Trophoblast cell (in vitro differentiated cells and primary cell): Measurements from ENCODE around the gene AP4M1.
A peak's percentile ranks its signal among the peaks of the same experiment; 100 is the strongest.

Source experiments
- DNase-seq, 2 donors: peaks; one replicate each; pipeline ENCODE4 v3.0.0-alpha.2; 2016
- H2AFZ ChIP-seq: 2 replicates; pipeline ENCODE4 v1.6.1; 2013; ENCODE audit warnings: low read length, moderate library complexity, mild to moderate bottlenecking; ENCODE audit not compliant: insufficient read depth, poor library complexity
- H2AK5ac ChIP-seq: 2 replicates; pipeline ENCODE4 v1.6.1; 2013; ENCODE audit warnings: mild to moderate bottlenecking, low read length
- H2BK120ac ChIP-seq: 2 replicates; pipeline ENCODE4 v1.6.1; 2013; ENCODE audit warnings: low read length, mild to moderate bottlenecking, moderate library complexity; ENCODE audit not compliant: insufficient read depth, poor library complexity
- H2BK12ac ChIP-seq: 2 replicates; pipeline ENCODE4 v1.6.1; 2013; ENCODE audit warnings: mild to moderate bottlenecking, low read length, moderate library complexity
- H2BK5ac ChIP-seq: 2 replicates; pipeline ENCODE4 v1.6.1; 2013; ENCODE audit warnings: low read length, low read depth, moderate library complexity, mild to moderate bottlenecking; ENCODE audit not compliant: poor library complexity
- H3K14ac ChIP-seq: 2 replicates; pipeline ENCODE4 v1.6.1; 2013; ENCODE audit warnings: mild to moderate bottlenecking, low read length
- H3K18ac ChIP-seq: 2 replicates; pipeline ENCODE4 v1.6.1; 2013; ENCODE audit warnings: mild to moderate bottlenecking, low read length
- H3K23ac ChIP-seq: 2 replicates; pipeline ENCODE4 v1.6.1; 2013; ENCODE audit warnings: low read length
- H3K27ac ChIP-seq: 2 replicates; pipeline ENCODE4 v1.5.1; 2013; ENCODE audit warnings: low read depth, mild to moderate bottlenecking, inconsistent platforms, low read length, moderate library complexity
- H3K27me3 ChIP-seq: 2 replicates; pipeline ENCODE4 v1.6.1; 2013; ENCODE audit warnings: inconsistent platforms, mild to moderate bottlenecking, low read length, moderate library complexity; ENCODE audit not compliant: insufficient read depth
- H3K36me3 ChIP-seq, 2 experiments: 1 replicate in 1 of 2; 2 replicates in 1 of 2; pipeline ENCODE4 v1.6.1; 2013; ENCODE audit warnings: low read length in 2 of 2, mild to moderate bottlenecking in 2 of 2, moderate library complexity in 1 of 2; ENCODE audit not compliant: insufficient read depth in 2 of 2, control insufficient read depth in 1 of 2
- H3K4ac ChIP-seq: 2 replicates; pipeline ENCODE4 v1.6.1; 2013; ENCODE audit warnings: low read depth, mild to moderate bottlenecking, low read length, moderate library complexity
- H3K4me1 ChIP-seq, 2 experiments: 1 replicate in 1 of 2; 2 replicates in 1 of 2; pipeline ENCODE4 v1.6.1; 2013; ENCODE audit warnings: low read length in 2 of 2, mild to moderate bottlenecking in 2 of 2, moderate library complexity in 1 of 2; ENCODE audit not compliant: insufficient read depth in 2 of 2, control insufficient read depth in 1 of 2
- H3K4me2 ChIP-seq: 2 replicates; pipeline ENCODE4 v1.6.1; 2013; ENCODE audit warnings: inconsistent platforms, mild to moderate bottlenecking, low read length, moderate library complexity
- H3K4me3 ChIP-seq: 2 replicates; pipeline ENCODE4 v1.5.1; 2013; ENCODE audit warnings: mild to moderate bottlenecking, low read depth, low read length, inconsistent platforms
- H3K79me1 ChIP-seq: one replicate; pipeline ENCODE4 v1.6.1; 2013; ENCODE audit warnings: low read length
- H3K79me2 ChIP-seq: 2 replicates; pipeline ENCODE4 v1.6.1; 2013; ENCODE audit warnings: low read length, mild to moderate bottlenecking; ENCODE audit not compliant: control insufficient read depth, insufficient read depth, poor library complexity
- H3K9ac ChIP-seq: 2 replicates; pipeline ENCODE4 v1.6.1; 2013; ENCODE audit warnings: mild to moderate bottlenecking, low read length
- H3K9me3 ChIP-seq: 2 replicates; pipeline ENCODE4 v1.6.1; 2013; ENCODE audit warnings: low read depth, mild to moderate bottlenecking, control low read depth, inconsistent platforms, low read length; ENCODE audit not compliant: insufficient read depth
- H4K12ac ChIP-seq: 2 replicates; pipeline ENCODE4 v1.6.1; 2013; ENCODE audit warnings: low read depth, mild to moderate bottlenecking, low read length, moderate library complexity
- H4K8ac ChIP-seq: 2 replicates; pipeline ENCODE4 v1.6.1; 2013; ENCODE audit warnings: low read depth, mild to moderate bottlenecking, low read length, moderate library complexity
- H4K91ac ChIP-seq: one replicate; pipeline ENCODE4 v1.6.1; 2013; ENCODE audit warnings: low read depth, mild to moderate bottlenecking, low read length, moderate library complexity
- WGBS: extraction: QIAGEN DNeasy Blood & Tissue Kit; methylation state at CpG from one replicate; pipeline ENCODE4 v1.1.7; 2013; ENCODE audit warnings: missing lambda C conversion rate; ENCODE audit not compliant: insufficient read length, insufficient coverage; ENCODE audit errors: extremely low coverage; 5-methylcytosine and 5-hydroxymethylcytosine counted together

The AP4M1 gene

DNA sequence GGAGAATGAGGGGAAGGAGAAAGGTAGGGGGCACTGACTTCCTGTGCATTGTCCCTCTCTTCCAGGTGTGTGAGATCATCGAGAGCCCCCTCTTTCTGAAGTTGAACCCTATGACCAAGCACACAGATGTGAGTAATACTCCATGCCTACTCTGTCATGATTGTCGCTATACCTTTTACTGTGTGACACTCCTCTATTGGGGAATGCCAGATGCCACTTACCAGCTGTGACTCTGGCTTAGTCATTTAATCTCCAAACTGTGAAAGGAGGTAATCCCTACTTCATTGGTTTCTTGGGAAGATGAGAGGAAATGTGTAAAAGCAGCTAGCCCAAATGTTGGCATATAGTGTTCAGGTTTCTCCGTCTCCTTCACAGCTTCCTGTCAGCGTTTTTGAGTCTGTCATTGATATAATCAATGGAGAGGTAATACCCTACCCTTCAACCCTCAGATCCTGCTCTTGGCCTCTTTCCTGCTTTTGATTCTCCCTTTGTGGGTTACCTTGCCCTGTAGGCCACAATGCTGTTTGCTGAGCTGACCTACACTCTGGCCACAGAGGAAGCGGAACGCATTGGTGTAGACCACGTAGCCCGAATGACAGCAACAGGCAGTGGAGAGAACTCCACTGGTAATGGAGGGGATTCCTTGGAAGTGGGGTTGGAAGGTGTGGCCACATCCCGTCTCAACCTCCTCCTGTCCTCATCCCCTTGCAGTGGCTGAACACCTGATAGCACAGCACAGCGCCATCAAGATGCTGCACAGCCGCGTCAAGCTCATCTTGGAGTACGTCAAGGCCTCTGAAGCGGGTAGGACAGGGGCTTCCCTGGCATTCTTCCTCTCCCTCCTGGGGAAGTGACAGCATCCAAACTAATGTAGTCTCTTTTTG, 10.7 kb upstream of the AP4M1 start:
- Histone ChIP-seq H2BK5ac (no peak overlapping the region), H2AFZ (no peak overlapping the region), H2AK5ac (no peak overlapping the region), H3K9me3 (no peaks in the 10 kb centered on the region), H3K23ac (peak overlapping the region; percentile 43), H3K79me1 (peaks cover 17% of the 10 kb centered on the region), H4K12ac (no peak overlapping the region), H4K91ac (no peak overlapping the region), H3K36me3 (peaks cover 45 to 54% of the 10 kb centered on the region in 2 experiments), H3K9ac (no peak overlapping the region), H4K8ac (no peak overlapping the region), H3K4me1 (peaks cover 9 to 15% of the 10 kb centered on the region in 2 experiments), H2BK12ac (no peak overlapping the region), H3K79me2 (peaks cover 6% of the 10 kb centered on the region), H3K4ac (no peak overlapping the region), H3K27me3 (no peaks in the 10 kb centered on the region), H3K27ac (no peak overlapping the region), H3K18ac (no peak overlapping the region), H3K4me2 (no peak overlapping the region), H3K4me3 (no peak overlapping the region), H2BK120ac (no peak overlapping the region), H3K14ac (no peak overlapping the region)
- no CpG with 5 or more reads among the region's 14 CpGs for WGBS
- no peak for DNase-seq

GRCh38 chr7:100091411-100092181, 9.8 kb upstream of the AP4M1 start:
- H4K12ac ChIP-seq, result no peak overlapping the region
- peaks cover 53 to 62% of the 10 kb centered on the region in 2 experiments for H3K36me3 ChIP-seq
- no CpG with 5 or more reads among the region's 19 CpGs for WGBS
- peak in 1 of 2 donors; percentile 36 for DNase-seq
- no peaks in the 10 kb centered on the region for H3K9me3 ChIP-seq
- H2BK120ac ChIP-seq, result no peak overlapping the region
- no peak overlapping the region for H4K8ac ChIP-seq
- H3K14ac ChIP-seq, result no peak overlapping the region
- no peak overlapping the region for H2AFZ ChIP-seq
- no peak overlapping the region for H2BK12ac ChIP-seq
- H3K4me3 ChIP-seq, result no peak overlapping the region
- H3K9ac ChIP-seq, result no peak overlapping the region
- H3K79me2 ChIP-seq, result peaks cover 6% of the 10 kb centered on the region
- H3K4me2 ChIP-seq, result no peak overlapping the region
- peaks cover 17% of the 10 kb centered on the region for H3K79me1 ChIP-seq
- no peak overlapping the region for H2BK5ac ChIP-seq
- no peak overlapping the region for H3K23ac ChIP-seq
- H4K91ac ChIP-seq, result no peak overlapping the region
- H3K18ac ChIP-seq, result no peak overlapping the region
- H3K27ac ChIP-seq, result no peak overlapping the region
- peaks cover 9 to 15% of the 10 kb centered on the region in 2 experiments for H3K4me1 ChIP-seq
- H2AK5ac ChIP-seq, result no peak overlapping the region
- H3K4ac ChIP-seq, result no peak overlapping the region
- no peaks in the 10 kb centered on the region for H3K27me3 ChIP-seq

- no peak overlapping the region for H2AFZ ChIP-seq
- H2BK120ac ChIP-seq, result no peak overlapping the region
- no peak overlapping the region for H3K18ac ChIP-seq
- H4K91ac ChIP-seq, result no peak overlapping the region
- no CpG with 5 or more reads among the region's 8 CpGs for WGBS
- no peak overlapping the region for H3K23ac ChIP-seq
- H4K12ac ChIP-seq, result no peak overlapping the region
- no peak overlapping the region for H3K4me3 ChIP-seq
- no peak overlapping the region for H3K9ac ChIP-seq
- peaks cover 11% of the 10 kb centered on the region for H3K79me1 ChIP-seq
- peaks cover 65 to 76% of the 10 kb centered on the region in 2 experiments for H3K36me3 ChIP-seq
- no peak overlapping the region for H3K4ac ChIP-seq
- H2BK5ac ChIP-seq, result no peak overlapping the region
- no peak for DNase-seq
- no peak overlapping the region for H3K14ac ChIP-seq
- H3K9me3 ChIP-seq, result no peaks in the 10 kb centered on the region
- no peaks in the 10 kb centered on the region for H3K27me3 ChIP-seq
- no peak overlapping the region for H2BK12ac ChIP-seq
- peaks cover 4 to 9% of the 10 kb centered on the region in 2 experiments for H3K4me1 ChIP-seq
- no peak overlapping the region for H4K8ac ChIP-seq
- H3K79me2 ChIP-seq, result peaks cover 6% of the 10 kb centered on the region
- no peak overlapping the region for H2AK5ac ChIP-seq
- H3K4me2 ChIP-seq, result no peak overlapping the region
- no peak overlapping the region for H3K27ac ChIP-seq
These were observed 8.4 kb upstream of the AP4M1 start for GRCh38 chr7:100093054-100093453.

- DNase-seq, result no peak
- Histone ChIP-seq H4K8ac (no peak overlapping the region), H3K4me2 (no peak overlapping the region), H3K9ac (peak overlapping the region; percentile 32), H3K23ac (no peak overlapping the region), H3K79me2 (peaks cover 6% of the 10 kb centered on the region), H2AK5ac (no peak overlapping the region), H3K4ac (no peak overlapping the region), H3K9me3 (no peaks in the 10 kb centered on the region), H3K14ac (no peak overlapping the region), H3K18ac (no peak overlapping the region), H3K36me3 (peaks cover 69 to 80% of the 10 kb centered on the region in 2 experiments), H3K27ac (no peak overlapping the region), H3K79me1 (peaks cover 7% of the 10 kb centered on the region), H3K27me3 (no peaks in the 10 kb centered on the region), H3K4me1 (peaks cover 1 to 4% of the 10 kb centered on the region in 2 experiments), H2BK5ac (no peak overlapping the region), H2BK12ac (no peak overlapping the region), H4K91ac (no peak overlapping the region), H2AFZ (no peak overlapping the region), H3K4me3 (no peak overlapping the region), H4K12ac (no peak overlapping the region), H2BK120ac (no peak overlapping the region)
- WGBS, result no CpG with 5 or more reads among the region's 13 CpGs
These were observed 7.9 kb upstream of the AP4M1 start for GRCh38 chr7:100093498-100093897.
